Activated CD4-positive, alpha-beta T cell treated with anti-CD3 and anti-CD28 coated beads for 24 hours (primary cell): ENCODE measurements around the gene PGP.

Source experiments
- DNase-seq, 2 donors: peaks; one replicate each; pipeline ENCODE4 v3.0.0-alpha.2; 2020; ENCODE audit warnings: low read depth in 2 of 2

PGP gene

GRCh38 chr16:2237493-2238149 lies 23.0 kb upstream of the PGP start:
- DNase-seq = no peak

GRCh38 chr16:2237102-2237482 lies 22.5 kb upstream of the PGP start:
- DNase-seq = no peak

GRCh38 chr16:2236337-2237101 lies 21.9 kb upstream of the PGP start, which contains the start of gene DNASE1L2:
Gene DNASE1L2, plus strand, starts transcription at chr16:2236444. Its CDS starts 373 bp downstream, at chr16:2236817.
- no peak for DNase-seq

GRCh38 chr16:2235695-2236336 lies 21.2 kb upstream of the PGP start:
- DNase-seq = no peak

DNA sequence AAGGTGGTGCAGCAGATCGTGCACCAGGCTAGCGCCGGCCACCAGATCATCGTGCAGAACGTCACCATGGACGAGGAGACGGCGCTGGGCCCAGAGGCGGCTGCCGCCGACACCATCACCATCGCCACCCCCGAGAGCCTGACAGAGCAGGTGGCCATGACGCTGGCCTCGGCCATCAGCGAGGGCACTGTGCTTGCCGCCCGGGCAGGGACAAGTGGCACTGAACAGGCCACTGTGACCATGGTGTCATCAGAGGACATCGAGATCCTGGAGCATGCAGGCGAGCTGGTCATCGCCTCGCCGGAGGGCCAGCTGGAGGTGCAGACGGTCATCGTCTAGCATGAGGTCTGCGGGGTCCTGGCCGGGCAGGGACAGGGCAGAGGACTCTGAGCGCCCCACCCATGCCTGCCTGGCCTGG lies 20.6 kb upstream of the PGP start:
- DNase-seq = no peak

- DNase-seq = no peak
Measured at GRCh38 chr16:2234813-2235170, 20.2 kb upstream of the PGP start.

- no peak for DNase-seq
Measured at GRCh38 chr16:2233872-2234812, 19.5 kb upstream of the PGP start.

DNA sequence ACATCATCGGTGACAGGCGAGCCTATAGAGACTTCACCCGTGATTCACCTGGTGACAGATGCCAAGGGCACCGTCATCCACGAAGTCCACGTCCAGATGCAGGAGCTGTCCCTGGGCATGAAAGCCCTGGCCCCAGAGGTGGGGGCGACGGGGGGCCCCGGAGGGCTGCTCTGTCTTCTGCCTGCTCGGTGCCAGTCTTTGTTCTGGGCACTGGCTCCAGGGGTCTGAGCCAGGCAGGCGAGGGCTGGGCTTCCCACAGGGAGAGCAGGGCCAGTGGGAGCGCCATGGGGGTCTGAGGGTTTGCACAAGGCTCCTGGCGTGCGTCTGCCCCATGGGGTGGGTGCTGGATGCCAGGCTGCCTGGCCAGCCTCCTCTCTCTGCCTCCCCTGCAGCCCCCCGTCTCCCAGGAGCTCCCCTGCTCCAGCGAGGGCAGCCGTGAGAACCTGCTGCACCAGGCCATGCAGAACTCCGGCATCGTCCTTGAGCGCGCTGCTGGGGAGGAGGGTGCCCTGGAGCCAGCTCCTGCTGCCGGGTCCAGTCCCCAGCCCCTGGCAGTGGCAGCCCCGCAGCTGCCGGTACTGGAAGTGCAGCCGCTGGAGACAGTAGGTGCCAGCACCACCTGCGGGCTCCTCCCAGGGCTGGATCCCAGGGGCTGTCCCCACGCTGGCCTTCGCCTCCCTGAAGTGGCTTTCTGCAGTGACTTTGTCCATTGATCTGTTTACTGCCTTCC lies 18.6 kb upstream of the PGP start:
- DNase-seq = no peak

- DNase-seq = no peak
Measured at GRCh38 chr16:2232094-2232990, 17.7 kb upstream of the PGP start.

- no peak for DNase-seq
Measured at GRCh38 chr16:2231016-2231931, 16.6 kb upstream of the PGP start.

DNA sequence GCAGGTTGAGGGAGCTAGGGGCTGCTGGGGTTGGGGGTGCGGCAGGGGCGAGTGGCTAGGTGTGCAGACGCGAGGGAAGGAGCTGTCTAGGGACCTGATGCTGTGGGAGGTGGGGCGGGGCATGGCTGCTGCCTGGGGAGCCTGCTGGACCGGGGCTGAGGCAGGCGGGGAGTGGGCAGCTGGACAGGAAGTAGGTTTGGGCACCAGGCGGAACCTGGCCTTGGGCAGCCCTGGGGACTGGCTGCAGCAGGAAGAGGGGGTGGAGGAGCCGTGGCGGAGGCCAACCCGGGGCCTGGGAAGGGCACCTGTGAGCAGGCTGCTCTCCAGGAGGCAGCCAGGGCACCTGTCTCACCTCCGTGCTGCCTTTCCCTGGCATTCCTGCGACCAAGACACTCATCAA lies 15.7 kb upstream of the PGP start:
- no peak for DNase-seq

- DNase-seq = no peak
Measured at GRCh38 chr16:2229632-2230250, 15.1 kb upstream of the PGP start.

- no peak for DNase-seq
Measured at GRCh38 chr16:2229091-2229490, 14.5 kb upstream of the PGP start.

DNA sequence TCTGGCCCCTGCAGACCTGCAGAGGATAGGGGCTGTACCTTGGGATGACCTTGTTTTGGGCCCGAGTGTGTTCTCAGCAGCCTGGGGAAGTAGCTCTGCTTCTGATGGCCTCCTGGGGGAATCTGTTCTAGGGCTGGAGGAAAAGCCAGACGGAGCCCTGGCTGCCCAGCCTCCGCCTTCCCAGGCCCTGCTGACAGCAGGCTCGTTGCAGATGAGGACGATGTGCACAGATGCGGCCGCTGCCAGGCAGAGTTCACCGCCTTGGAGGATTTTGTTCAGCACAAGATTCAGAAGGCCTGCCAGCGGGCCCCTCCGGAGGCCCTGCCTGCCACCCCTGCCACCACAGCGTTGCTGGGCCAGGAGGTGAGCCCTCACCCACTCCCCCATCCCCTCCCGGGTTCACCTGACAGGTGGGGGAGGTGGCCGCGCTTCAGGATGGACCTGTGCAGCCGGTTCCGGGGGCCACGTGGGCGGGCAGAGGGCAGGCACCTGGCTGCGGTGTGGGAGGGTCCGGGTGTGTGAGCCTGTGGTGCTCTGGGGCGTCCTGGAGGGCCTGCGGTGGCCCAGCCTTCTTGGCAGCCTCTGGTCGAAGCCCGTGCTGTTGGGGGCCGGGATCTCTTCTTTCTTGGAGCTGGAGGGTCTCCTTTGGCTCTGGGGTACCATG lies 13.7 kb upstream of the PGP start:
- DNase-seq = no peak

DNA sequence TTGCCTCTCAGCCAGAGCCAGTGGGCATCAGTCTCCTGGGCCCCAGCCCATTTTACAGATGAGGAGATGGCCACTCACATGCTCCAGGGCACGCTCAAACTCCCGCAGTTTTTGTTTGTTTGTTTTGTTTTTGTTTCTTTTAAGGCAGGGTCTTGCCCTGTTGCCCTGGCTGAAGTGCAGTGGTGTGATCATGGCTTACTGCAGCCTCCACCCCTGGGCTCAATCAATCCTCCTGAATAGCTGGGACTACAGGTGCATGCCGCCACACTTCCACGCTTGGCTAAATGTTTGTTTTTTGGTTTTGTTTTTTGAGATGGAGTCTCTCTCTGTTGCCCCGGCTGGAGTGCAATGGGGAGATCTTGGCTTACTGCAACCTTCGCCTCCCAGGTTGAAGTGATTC lies 12.3 kb upstream of the PGP start:
- DNase-seq = no peak

DNA sequence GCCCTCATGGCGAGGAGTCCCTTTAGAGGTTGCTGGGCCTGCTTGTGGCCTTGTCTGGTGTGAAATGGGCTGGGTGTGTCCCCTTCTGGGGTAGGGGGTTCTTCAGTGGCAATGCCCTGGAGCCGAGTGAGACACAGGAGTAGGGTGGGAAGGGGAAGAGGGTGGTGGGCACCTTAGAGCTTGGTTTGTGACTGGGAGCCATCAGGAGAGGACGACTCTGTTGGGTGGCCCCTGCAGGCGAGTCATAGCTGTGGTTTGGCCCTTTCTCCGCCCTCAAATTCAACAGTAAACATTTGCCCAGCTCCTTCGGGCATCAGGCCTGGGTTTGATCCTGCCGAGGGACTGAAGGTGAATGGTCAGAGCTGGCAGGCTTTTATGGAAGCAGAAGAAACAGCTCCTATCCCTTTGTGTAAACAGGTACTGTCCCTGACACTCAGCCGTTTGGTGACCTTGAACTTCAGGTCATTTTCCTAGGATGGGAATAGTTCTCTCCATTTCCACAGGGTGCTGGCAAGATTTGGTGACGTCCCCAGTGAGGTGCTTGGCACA lies 11.7 kb upstream of the PGP start:
- DNase-seq = no peak

DNA sequence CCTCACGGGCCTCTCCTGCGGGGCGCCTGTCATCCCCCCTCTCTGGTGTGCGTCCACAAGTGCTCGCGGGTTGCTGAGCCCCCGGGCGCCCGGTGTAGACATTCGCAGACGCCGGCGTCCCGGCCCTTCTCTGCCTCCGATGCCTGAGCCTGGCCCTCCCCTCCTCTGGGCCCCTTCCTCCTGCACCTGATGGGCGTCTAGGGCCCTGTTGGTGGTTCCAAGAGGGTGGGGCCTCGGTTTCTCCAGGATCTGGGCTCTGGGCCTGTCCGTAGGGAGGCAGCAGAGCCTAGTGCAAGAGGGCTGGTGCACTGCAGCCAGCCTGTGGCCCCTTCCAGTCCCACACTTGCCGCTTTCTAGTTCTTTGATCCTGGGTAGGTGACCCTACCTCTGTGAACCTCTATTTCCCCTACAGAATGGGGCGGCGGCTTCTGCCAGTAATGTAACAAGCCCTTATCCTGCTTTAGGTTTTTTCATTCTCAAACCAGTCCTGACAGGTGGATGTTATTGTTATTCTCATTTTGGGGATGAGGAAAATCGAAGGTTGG lies 9.4 kb upstream of the PGP start:
- no peak for DNase-seq
